ENCODE measurements around the gene PTMA. TPM values are rescaled to one million over a fixed set of nuclear protein-coding genes. Genes with fewer than 3 reads are reported as not detected.
A peak's percentile ranks its signal among the peaks of the same experiment; 100 is the strongest.

PTMA gene
- total RNA-seq, 6 experiments from 2014 or later = 467 to 853 (median 787) TPM

DNA sequence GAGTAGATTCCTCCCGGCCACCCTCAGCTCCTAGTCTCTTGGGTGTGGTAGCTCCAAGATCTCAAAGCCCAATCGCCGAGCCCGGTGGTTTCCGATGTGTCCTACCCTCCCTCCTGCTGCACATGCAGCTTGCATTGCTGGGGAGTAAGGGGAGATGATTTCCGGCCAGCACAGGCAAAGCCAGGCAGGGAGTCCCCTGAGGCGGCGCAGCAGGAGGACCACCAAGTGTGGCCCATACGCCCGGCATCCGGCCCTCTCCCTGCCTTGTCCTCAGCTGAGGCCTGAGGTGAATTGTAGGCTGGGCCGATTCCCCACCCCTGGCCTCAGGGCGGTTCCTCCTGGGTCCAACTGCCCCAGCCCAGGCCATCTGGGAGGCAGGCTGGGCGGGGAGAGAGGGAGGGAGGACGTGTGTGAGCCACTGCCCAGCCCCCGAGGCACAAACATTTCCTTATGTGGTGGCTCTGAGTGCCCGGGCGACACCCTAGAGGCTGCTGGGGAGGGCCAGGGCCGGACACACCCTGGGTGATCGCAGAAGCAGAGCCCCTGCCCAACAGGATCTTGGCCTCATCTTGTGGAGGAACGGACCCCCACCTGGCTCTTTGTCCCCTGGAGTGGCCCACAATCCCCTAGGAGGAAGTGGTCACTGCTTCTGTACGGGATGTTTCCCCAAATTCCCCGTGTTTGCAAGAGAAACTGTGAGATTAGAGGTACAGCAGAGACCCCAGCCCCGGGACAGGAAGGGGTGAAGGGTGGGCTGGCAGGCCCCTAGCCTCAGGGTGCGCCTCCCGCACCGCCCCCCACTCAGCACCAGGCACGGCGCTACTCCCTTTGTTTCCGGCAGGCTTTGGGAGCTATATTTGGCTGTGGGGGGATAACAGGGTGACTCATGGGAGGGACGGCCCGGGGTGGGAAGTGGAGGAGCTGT is 41.9 kb upstream of the PTMA start:
- Mint-ChIP-seq H3K27ac (peak overlapping the region; percentile 99), H3K36me3 (ENCODE audit: low read depth) (peaks cover 6% of the 10 kb centered on the region; the same call in 1 of the 2 replicates), H3K4me3 (peak overlapping the region; percentile 90), H3K4me1 (ENCODE audit: low read depth) (peaks cover 20% of the 10 kb centered on the region), H3K9me3 (no peaks in the 10 kb centered on the region), H3K27me3 (ENCODE audit: insufficient read depth) (no peaks in the 10 kb centered on the region; the same call in 1 of the 2 replicates)
- peak; percentile 90 for DNase-seq
- TF ChIP-seq, protein P1, sequence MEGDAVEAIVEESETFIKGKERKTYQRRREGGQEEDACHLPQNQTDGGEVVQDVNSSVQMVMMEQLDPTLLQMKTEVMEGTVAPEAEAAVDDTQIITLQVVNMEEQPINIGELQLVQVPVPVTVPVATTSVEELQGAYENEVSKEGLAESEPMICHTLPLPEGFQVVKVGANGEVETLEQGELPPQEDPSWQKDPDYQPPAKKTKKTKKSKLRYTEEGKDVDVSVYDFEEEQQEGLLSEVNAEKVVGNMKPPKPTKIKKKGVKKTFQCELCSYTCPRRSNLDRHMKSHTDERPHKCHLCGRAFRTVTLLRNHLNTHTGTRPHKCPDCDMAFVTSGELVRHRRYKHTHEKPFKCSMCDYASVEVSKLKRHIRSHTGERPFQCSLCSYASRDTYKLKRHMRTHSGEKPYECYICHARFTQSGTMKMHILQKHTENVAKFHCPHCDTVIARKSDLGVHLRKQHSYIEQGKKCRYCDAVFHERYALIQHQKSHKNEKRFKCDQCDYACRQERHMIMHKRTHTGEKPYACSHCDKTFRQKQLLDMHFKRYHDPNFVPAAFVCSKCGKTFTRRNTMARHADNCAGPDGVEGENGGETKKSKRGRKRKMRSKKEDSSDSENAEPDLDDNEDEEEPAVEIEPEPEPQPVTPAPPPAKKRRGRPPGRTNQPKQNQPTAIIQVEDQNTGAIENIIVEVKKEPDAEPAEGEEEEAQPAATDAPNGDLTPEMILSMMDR (IDR thresholded peaks at IDR 0.05) = no peak

DNA sequence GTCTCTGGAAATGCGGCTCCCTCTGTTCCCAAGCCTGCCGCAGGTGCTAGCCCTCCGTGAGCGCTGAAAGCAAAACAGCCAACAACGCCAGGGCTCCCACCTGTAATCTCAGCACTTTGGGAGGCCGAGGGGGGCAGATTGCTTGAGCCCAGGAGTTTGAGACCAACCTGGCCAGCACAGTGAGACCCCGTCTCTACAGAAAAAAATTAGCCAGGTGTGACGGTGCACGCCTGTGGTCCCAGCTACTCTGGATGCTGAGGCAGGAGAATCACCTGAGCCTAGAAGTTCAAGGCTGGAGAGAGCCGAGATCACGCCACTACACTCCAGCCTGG is 41.3 kb upstream of the PTMA start:
- H3K27me3 Mint-ChIP-seq (ENCODE audit: insufficient read depth) = no peaks in the 10 kb centered on the region; the same call in 1 of the 2 replicates
- H3K4me3 Mint-ChIP-seq = peak overlapping the region; percentile 90
- peaks cover 20% of the 10 kb centered on the region for H3K4me1 Mint-ChIP-seq (ENCODE audit: low read depth)

DNA sequence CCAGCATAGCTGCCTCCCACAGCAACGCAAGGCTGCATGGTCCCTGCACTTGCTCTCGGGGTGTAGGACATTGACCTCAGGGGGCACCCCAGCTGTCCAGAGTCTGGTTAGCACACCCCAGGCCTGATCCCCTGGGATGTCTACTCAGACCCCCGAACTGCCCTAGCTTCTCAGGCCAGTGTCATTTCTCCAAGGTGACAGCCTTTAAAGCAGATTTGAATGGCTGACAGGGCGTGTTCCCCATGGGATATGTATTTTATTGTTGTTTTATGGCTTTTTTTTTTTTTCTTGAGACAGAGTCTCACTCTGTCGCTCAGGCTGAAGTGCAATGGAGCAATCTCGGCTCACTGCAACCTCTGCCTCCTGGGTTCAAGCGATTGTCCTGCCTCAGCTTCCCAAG is 40.8 kb upstream of the PTMA start:
- H3K4me1 Mint-ChIP-seq (ENCODE audit: low read depth) = peaks cover 20% of the 10 kb centered on the region
- H3K27me3 Mint-ChIP-seq (ENCODE audit: insufficient read depth) = no peaks in the 10 kb centered on the region; the same call in 1 of the 2 replicates
- no peaks in the 10 kb centered on the region for H3K9me3 Mint-ChIP-seq
- no peak overlapping the region for H3K27ac Mint-ChIP-seq
- no peak for DNase-seq
- TF ChIP-seq, protein P1 (IDR thresholded peaks at IDR 0.05) = no peak
- H3K4me3 Mint-ChIP-seq = peak overlapping the region; percentile 90; the same call in 1 of the 2 replicates
- peaks cover 6% of the 10 kb centered on the region; the same call in 1 of the 2 replicates for H3K36me3 Mint-ChIP-seq (ENCODE audit: low read depth)

More for the DNA sequence above, 41.3 kb upstream of the PTMA start:
- TF ChIP-seq, protein P1 (IDR thresholded peaks at IDR 0.05) = no peak
- H3K36me3 Mint-ChIP-seq (ENCODE audit: low read depth) = peaks cover 6% of the 10 kb centered on the region; the same call in 1 of the 2 replicates
- H3K9me3 Mint-ChIP-seq = no peaks in the 10 kb centered on the region
- no peak for DNase-seq
- H3K27ac Mint-ChIP-seq = peak overlapping the region; percentile 99

DNA sequence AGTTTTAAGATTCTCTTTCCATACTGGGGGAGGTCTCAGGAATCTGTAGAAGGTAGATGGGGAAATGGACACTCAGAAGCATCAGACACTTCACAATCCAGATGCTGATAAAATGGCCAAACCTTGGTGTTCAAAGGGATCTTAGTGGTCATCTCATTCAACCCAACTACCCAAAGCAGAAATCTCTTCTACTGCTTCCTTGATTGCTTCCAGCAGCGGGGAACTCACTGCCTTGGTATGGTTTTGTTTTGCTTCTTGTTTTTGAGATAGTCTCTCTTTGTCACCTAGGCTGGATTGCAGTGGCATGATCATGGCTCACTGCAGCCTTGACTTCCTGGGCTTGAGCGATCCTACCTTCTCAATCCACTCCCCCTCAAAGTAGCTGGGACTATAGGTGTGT is 39.3 kb upstream of the PTMA start:
- no peaks in the 10 kb centered on the region; the same call in 1 of the 2 replicates for H3K27me3 Mint-ChIP-seq (ENCODE audit: insufficient read depth)
- H3K9me3 Mint-ChIP-seq = no peaks in the 10 kb centered on the region
- H3K4me1 Mint-ChIP-seq (ENCODE audit: low read depth) = peaks cover 21% of the 10 kb centered on the region
- no peaks in the 10 kb centered on the region for H3K36me3 Mint-ChIP-seq (ENCODE audit: low read depth)
- TF ChIP-seq, protein P1 (IDR thresholded peaks at IDR 0.05) = no peak
- no peak overlapping the region for H3K4me3 Mint-ChIP-seq
- no peak overlapping the region for H3K27ac Mint-ChIP-seq
- DNase-seq = no peak

DNA sequence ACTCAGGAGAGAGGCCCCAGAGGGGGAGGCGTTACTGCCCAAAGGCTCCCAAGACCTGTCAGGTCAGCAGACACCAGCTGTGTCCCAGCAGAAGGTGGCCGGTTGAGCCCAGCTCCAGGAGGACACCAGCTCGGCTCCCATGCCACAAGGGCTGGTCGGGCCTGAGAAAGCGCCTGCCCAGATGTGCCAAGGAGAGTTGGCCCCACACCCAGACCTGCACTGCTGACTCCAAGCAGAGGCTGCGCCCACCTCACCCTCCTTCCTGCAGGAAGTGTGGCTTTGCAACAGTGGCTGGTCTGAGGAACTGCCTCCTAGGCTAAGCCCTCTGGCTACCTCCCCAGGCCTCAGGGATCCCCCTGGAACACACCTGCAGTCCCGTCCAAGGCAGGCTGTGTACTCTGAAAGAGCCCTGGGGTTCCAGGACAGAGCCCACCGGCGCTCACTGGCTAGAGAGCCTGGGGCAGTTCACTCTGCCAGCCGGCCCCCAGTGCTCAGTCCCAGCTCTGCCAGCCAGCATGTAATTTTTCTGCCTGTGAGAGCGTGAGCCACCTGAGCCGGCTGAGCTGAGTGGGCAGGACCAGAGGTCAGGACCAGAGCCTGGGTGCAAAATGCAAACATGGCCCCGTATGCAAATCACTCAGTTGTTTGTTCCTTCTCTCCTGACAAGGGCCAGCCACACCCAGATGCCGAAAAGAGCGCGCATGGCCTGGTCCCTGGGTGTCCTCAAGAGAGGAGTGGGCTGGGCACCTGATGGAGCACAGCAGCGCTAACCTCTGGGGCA is 36.9 kb upstream of the PTMA start:
- DNase-seq = no peak
- no peak overlapping the region for H3K27ac Mint-ChIP-seq
- peaks cover 30% of the 10 kb centered on the region for H3K4me1 Mint-ChIP-seq (ENCODE audit: low read depth)
- H3K4me3 Mint-ChIP-seq = no peak overlapping the region
- no peaks in the 10 kb centered on the region for H3K9me3 Mint-ChIP-seq
- H3K27me3 Mint-ChIP-seq (ENCODE audit: insufficient read depth) = peaks cover 2% of the 10 kb centered on the region; the same call in 1 of the 2 replicates
- TF ChIP-seq, protein P1 (IDR thresholded peaks at IDR 0.05) = peak; percentile 37; the same call in 1 of the 2 replicates
- no peaks in the 10 kb centered on the region for H3K36me3 Mint-ChIP-seq (ENCODE audit: low read depth)

Data from HFFc6 (cell line).